ENCODE results near the gene CBR4. TPM values are rescaled to one million over a fixed set of nuclear protein-coding genes. Genes with fewer than 3 reads are reported as not detected.

The CBR4 gene
- 10 to 100 TPM; 21.6 to 64.6 (median 30.4) TPM for total RNA-seq

DNA sequence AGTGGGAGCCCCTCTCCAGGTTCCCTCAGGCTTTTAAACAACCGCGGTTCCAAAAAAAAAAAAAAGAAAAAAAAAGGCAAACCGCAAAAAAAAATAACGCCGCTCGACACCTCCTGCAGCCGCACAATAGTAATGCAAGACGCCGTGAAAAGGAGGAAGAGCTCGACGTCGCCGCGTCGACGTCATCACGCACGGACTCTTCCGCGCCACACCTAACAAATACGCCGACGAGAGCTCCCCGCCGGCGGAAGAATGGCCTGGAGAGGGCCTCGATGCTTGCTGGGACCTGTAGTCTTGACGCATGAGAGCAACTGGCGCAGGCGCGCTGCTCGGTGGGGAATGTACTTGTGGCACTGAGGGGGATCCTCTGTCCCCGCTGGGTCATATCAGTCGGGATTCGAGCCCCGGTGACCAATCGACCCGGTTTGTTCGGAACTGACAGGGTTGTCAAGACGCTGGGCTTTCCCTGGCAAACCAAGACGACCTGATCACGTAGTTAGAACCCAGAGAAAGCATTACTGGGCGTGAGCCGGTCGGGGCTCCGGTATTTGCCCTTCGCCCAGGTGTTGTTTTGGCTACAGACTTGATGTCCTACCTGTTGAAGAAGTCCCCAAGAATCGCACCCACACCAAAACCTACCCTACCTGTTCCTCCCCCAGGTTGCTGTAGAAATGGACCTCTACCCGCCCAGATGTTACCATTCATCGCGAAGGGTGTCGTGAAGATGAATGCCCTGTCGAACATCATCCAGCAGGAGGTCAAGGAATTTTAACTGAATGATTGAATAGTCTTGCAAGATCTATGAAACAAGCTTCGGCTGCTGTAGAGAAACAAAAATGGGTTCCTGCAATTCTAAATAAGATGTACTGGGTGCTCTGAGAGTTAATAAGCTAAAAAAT is at the start of gene CBR4:
CBR4 (minus strand) TSS at position 131 of the 899 bp plus-strand sequence. CDS start 166 bp downstream, outside the sequence.
- in situ Hi-C loops (cut with MboI; ENCODE audit: low pct_unique_long_range_greater_than_20kb in 2 of 9, low sequenced_read_pairs in 9 of 9, unreplicated experiment in 9 of 9), result loop anchor here in 1 of 9 experiments (25.0 kb wide), 1 partner anchor 477 kb away; no protein-coding TSS in a partner anchor
- Histone ChIP-seq H3K4me3 (peak within 1 kb of the TSS; percentile 57 to 89 (median 64)), H3K4me1 (replicated peaks in 1 of 2) (peaks cover 10 to 20% of the 10 kb centered on the region in 2 donors), H3K27ac (peak within 1 kb of the TSS; percentile 87 to 92)
- 0 to 7% (median 1%) methylated on average over 1 to 27 of the region's 54 CpGs for WGBS, 10 experiments
- ATAC-seq (replicated peaks in 6 of 8), result peak; percentile 93 to 98 (median 97)

- Histone ChIP-seq H3K4me1 (replicated peaks in 1 of 2) (peaks cover 0 to 5% of the 10 kb centered on the region in 2 donors), H3K27ac (no peak overlapping the region), H3K4me3 (no peak overlapping the region)
- 8 to 94% (median 86%) methylated on average over 1 to 15 of the region's 22 CpGs; no CpG with 5 or more reads in 1 of the 10 experiments for WGBS, 10 experiments
- peak in 6 of 8 experiments; percentile 35 to 79 (median 51) for ATAC-seq (replicated peaks in 6 of 8)
- in situ Hi-C loops (cut with MboI; ENCODE audit: low pct_unique_long_range_greater_than_20kb in 2 of 9, low sequenced_read_pairs in 9 of 9, unreplicated experiment in 9 of 9), result no loop called here
Measured at GRCh38 chr4:169059306-169060211, 49.5 kb upstream of the CBR4 start.

DNA sequence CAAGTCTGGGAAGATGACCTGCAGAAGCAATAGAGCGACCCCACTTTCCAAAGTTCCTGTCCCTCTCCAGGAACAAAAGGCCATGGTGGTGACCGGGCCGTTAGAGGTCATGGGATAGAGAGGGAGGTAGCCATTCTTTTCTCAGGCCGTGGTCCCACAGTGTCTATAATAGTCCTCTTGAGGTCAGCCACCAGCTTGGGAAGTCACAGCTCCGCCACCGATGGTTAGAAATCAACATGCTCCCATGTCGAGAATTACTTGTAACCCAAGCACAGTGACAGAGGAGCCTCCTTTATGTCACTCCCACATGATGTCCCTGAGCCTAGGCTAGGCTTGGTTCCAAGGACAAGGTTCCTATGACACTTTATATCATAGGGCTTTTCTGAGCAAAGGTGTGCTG is 48.3 kb upstream of the CBR4 start:
- WGBS, 10 experiments, result 86 to 100% (median 97%) methylated on average over 2 to 5 of the region's 7 CpGs; no CpG with 5 or more reads in 3 of the 10 experiments
- H3K4me1 ChIP-seq (replicated peaks in 1 of 2), result peaks cover 0 to 5% of the 10 kb centered on the region in 2 donors
- in situ Hi-C loops (cut with MboI; ENCODE audit: low pct_unique_long_range_greater_than_20kb in 2 of 9, low sequenced_read_pairs in 9 of 9, unreplicated experiment in 9 of 9), result no loop called here
- no peak overlapping the region for H3K27ac ChIP-seq
- no peak for ATAC-seq (replicated peaks in 6 of 8)
- H3K4me3 ChIP-seq, result no peak overlapping the region

DNA sequence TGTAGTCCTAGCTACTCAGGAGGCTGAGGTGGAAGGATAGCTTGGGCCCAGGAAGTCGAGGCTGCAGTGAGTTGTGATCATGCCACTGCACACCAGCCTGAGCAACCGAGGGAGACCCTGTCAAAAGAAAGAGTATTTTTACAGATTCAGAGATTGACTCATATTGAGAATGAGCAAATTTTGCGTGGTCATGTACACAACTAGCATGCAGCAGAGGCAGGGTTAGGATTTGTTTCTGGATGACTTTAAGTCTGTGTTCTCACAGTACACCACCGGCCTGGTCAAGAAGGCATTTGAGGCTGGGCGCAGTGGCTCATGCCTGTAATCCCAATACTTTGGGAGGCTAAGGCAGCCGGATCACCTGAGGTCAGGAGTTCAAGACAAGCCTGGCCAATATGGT is 44.8 kb upstream of the CBR4 start:
- 33 to 100% (median 78%) methylated on average over 1 to 5 of the region's 6 CpGs; no CpG with 5 or more reads in 4 of the 10 experiments for WGBS, 10 experiments
- no peak for ATAC-seq (replicated peaks in 6 of 8)
- Histone ChIP-seq H3K4me1 (replicated peaks in 1 of 2) (peaks cover 8 to 10% of the 10 kb centered on the region in 2 donors), H3K27ac (no peak overlapping the region), H3K4me3 (no peak overlapping the region)
- in situ Hi-C loops (cut with MboI; ENCODE audit: low pct_unique_long_range_greater_than_20kb in 2 of 9, low sequenced_read_pairs in 9 of 9, unreplicated experiment in 9 of 9), result no loop called here

DNA sequence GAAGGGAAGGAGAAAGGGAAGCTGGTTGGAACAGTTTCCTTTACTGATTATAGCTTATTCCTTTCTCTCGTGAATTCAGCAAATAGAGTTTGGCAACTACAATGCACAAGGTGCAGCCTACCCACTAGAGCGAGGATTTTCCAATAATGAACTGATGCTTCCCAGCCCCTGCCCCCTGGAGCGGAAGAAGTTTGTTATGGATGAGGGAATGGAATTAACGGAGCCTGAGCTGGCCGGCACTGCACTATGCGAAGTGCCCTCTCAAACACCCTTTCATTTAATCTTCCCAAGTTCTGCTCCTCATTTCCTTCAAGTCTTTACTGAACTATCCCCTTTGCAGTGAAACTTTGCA is 42.5 kb upstream of the CBR4 start:
- in situ Hi-C loops (cut with MboI; ENCODE audit: low pct_unique_long_range_greater_than_20kb in 2 of 9, low sequenced_read_pairs in 9 of 9, unreplicated experiment in 9 of 9), result no loop called here

DNA sequence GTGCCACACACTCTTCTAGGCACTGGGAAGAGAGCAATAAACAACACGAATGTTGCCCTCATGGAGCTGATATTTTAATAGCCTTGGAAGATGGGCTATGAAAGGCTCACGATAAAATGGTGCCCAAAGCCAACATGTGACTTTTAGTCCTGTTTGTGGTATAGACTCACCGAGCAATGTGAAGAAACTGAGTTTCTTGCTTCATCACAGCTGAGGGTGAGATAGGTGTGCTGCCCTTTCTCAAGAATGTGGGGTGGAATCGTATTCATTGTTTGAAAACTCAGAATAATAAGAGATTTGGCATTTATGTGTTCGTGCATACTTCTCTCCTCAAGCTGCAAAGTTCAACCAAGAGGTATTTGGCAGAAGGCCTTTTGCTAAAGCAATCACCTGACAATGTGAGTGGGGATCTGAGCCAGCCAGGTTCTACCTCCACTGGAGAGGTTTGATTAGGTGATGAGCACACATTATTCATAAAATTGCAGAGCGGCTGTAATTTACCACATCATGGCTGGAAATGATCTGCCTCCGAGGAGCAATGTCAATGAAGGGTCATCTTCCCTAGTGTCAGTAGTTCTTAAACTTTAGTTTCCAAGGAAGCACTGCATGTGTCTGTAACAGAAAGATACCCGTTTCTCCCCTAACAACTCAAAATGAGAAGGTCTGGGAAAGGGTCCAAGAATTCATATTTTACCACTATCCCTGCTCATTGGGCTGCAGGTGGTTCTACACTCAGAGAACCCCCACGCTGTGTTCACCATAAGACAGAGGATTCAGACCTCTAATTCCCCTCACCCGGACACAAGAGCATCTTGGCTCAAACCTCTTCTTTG is 41.9 kb upstream of the CBR4 start:
- H3K27ac ChIP-seq, result no peak overlapping the region
- ATAC-seq (replicated peaks in 6 of 8), result no peak
- H3K4me1 ChIP-seq (replicated peaks in 1 of 2), result peaks cover 22 to 32% of the 10 kb centered on the region in 2 donors
- no peak overlapping the region for H3K4me3 ChIP-seq
- in situ Hi-C loops (cut with MboI; ENCODE audit: low pct_unique_long_range_greater_than_20kb in 2 of 9, low sequenced_read_pairs in 9 of 9, unreplicated experiment in 9 of 9), result no loop called here
- WGBS, 10 experiments, result 67 to 96% (median 83%) methylated on average over 2 to 9 of the region's 10 CpGs; no CpG with 5 or more reads in 2 of the 10 experiments

More for the DNA sequence above, 42.5 kb upstream of the CBR4 start:
- H3K4me3 ChIP-seq, result no peak overlapping the region
- ATAC-seq (replicated peaks in 6 of 8), result no peak
- peaks cover 22 to 32% of the 10 kb centered on the region in 2 donors for H3K4me1 ChIP-seq (replicated peaks in 1 of 2)
- 29 to 100% (median 80%) methylated on average over 1 to 6 of the region's 6 CpGs; no CpG with 5 or more reads in 3 of the 10 experiments for WGBS, 10 experiments
- H3K27ac ChIP-seq, result no peak overlapping the region

GRCh38 chr4:169050881-169051760 is 41.1 kb upstream of the CBR4 start:
- no peak overlapping the region for H3K4me3 ChIP-seq
- 51 to 100% (median 82%) methylated on average over 1 to 7 of the region's 9 CpGs; no CpG with 5 or more reads in 1 of the 10 experiments for WGBS, 10 experiments
- peaks cover 22 to 32% of the 10 kb centered on the region in 2 donors for H3K4me1 ChIP-seq (replicated peaks in 1 of 2)
- in situ Hi-C loops (cut with MboI; ENCODE audit: low pct_unique_long_range_greater_than_20kb in 2 of 9, low sequenced_read_pairs in 9 of 9, unreplicated experiment in 9 of 9), result no loop called here
- no peak overlapping the region for H3K27ac ChIP-seq
- ATAC-seq (replicated peaks in 6 of 8), result no peak

DNA sequence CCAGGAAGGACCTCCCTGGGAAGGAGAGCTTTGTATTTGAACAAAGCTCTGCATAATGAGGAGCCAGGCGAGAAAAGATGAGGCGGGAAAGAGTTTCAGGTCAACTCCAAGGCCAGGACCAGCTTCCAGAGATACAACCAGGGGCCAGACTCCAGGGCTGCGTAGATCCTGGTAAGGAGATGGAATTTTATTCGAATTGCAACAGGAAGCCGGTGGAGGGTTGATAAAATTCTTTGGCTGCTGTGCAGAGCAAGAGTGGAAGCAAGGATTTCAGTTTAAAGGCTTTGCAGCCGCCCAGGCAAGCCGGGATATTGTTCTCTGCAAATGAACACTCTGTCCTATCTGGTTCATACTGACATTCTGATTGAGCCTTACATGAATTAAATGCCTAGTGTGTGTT is 40.2 kb upstream of the CBR4 start:
- H3K27ac ChIP-seq, result no peak overlapping the region
- 38 to 97% (median 71%) methylated on average over 1 to 6 of the region's 7 CpGs; no CpG with 5 or more reads in 1 of the 10 experiments for WGBS, 10 experiments
- H3K4me3 ChIP-seq, result no peak overlapping the region
- in situ Hi-C loops (cut with MboI; ENCODE audit: low pct_unique_long_range_greater_than_20kb in 2 of 9, low sequenced_read_pairs in 9 of 9, unreplicated experiment in 9 of 9), result no loop called here
- H3K4me1 ChIP-seq (replicated peaks in 1 of 2), result peaks cover 22 to 32% of the 10 kb centered on the region in 2 donors
- peak in 2 of 8 experiments; percentile 16 to 34 for ATAC-seq (replicated peaks in 6 of 8)

DNA sequence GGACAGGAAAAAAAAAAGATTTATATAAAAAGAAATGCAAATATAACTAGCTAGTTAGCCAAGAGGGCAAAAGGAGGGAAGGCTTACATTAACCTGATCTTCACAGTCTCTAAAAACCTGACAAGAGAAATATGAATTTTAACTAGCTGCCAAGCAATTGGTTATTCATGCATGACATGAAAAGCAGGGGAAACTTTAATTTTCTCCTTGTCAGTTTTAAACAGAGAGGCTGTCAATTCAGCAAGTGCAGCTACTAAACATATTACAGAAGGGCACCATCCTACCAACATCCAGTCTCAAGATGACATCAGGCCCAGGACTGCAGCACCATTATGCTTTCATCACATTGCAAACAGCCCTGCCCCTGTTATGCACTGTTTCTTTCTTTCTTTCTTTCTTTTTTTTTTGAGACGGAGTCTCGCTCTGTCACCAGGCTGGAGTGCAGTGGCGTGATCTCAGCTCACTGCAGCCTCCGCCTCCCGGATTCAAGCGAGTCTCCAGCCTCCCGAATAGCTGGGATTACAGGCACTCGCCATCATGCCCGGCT is 38.9 kb upstream of the CBR4 start:
- no peak overlapping the region for H3K4me3 ChIP-seq
- 90 to 100% (median 100%) methylated on average over 1 to 6 of the region's 9 CpGs; no CpG with 5 or more reads in 5 of the 10 experiments for WGBS, 10 experiments
- in situ Hi-C loops (cut with MboI; ENCODE audit: low pct_unique_long_range_greater_than_20kb in 2 of 9, low sequenced_read_pairs in 9 of 9, unreplicated experiment in 9 of 9), result loop anchor here in 1 of 9 experiments (25.0 kb wide), 1 partner anchor 213 kb away; the partner anchor contains the start of gene SH3RF1
- ATAC-seq (replicated peaks in 6 of 8), result peak in 5 of 8 experiments; percentile 72 to 94 (median 85)
- peaks cover 22 to 32% of the 10 kb centered on the region in 2 donors for H3K4me1 ChIP-seq (replicated peaks in 1 of 2)
- peak overlapping the region in 1 of 2 donors; percentile 13 for H3K27ac ChIP-seq

- Histone ChIP-seq H3K4me1 (replicated peaks in 1 of 2) (peaks cover 22 to 32% of the 10 kb centered on the region in 2 donors), H3K4me3 (no peak overlapping the region), H3K27ac (no peak overlapping the region)
- ATAC-seq (replicated peaks in 6 of 8), result no peak
- in situ Hi-C loops (cut with MboI; ENCODE audit: low pct_unique_long_range_greater_than_20kb in 2 of 9, low sequenced_read_pairs in 9 of 9, unreplicated experiment in 9 of 9), result loop anchor here in 1 of 9 experiments (25.0 kb wide), 1 partner anchor 214 kb away; the partner anchor contains the start of gene SH3RF1
- WGBS, 10 experiments, result 40 to 100% (median 75%) methylated on average over 1 to 4 of the region's 4 CpGs; no CpG with 5 or more reads in 2 of the 10 experiments
Measured at GRCh38 chr4:169047956-169048355, 37.9 kb upstream of the CBR4 start.
